NCI-H69 (cell line): Measurements from ENCODE around the gene SLC26A8.
"Not testable (repeated sequence)": the region's sequence is repeated elsewhere in the genome, so short reads cannot be mapped to it uniquely, and the experiment has no call there.

Experiments
- DNase-seq: peaks from one replicate; lab custom pipeline; 2025; lab: John Stamatoyannopoulos, UW

SLC26A8 gene

GRCh38 chr6:35911871-35912653 lies 112.4 kb downstream of the SLC26A8 start:
- DNase-seq = no peak

DNA sequence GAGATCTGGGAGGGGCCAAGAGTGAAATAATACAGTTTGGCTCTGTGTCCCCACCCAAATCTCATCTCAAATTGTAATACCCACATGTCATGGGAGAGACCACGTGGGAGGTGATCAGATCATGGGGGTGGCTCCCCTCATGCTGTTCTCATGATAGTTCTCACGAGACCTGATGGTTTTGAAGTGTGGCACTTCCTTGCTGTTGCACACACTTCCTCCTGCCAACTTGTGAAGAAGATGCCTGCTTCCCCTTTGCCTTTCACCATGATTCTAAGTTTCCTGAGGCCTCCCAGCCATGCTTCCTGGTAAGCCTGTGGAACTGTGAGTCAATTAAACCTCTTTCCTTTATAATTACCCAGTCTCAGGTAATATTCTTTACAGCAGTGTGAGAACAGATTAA lies 114.9 kb downstream of the SLC26A8 start:
- not testable (repeated sequence) for DNase-seq

DNA sequence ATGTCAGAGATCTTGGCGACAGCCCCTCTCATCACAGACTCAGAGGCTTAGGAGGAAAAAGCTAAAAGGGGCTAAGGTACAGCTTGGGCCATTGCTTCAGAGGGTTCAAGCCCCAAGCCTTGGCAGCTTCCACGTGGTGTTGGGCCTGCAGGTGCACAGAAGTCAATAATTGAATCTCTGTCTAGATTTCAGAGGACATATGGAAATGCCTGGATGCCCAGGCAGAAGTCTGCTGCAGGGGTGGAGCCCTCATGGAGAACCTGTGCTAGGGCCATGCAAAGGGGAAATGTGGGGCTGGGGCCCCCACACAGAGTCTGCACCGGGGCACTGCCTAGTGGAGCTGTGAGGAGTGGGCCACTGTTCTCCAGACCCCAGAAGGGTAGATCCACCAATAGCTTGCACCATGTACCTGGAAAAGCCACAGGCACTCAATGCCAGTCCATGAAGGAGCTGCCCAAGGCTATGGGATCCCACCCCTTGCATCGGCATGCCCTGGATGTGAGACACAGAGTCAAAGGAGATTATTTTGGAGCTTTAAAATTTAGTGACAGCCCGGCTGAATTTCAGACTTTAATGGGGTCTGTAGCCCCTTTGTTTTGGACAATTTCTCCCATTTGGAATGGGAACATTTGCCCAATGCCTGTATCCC lies 115.6 kb downstream of the SLC26A8 start:
- DNase-seq = not testable (repeated sequence)

DNA sequence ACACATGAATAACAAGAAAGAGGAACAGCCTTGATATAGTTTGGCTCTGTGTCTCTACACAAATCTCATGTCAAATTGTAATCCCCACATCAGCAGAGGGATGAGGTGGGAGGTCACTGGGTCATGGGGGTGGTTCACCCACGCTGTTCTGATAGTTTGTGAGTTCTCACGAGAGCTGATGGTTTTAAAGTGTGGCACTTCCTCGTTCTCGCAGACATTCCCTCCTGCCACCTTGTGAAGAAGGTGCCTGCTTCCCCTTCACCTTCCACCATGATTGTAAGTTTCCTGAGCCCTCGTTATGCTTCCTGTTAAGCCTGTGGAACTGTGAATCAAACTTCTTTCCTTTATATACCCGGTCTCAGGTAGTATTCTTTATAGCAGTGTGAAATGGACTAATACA lies 116.7 kb downstream of the SLC26A8 start:
- DNase-seq = no peak

- DNase-seq = no peak
Observed at GRCh38 chr6:35906499-35906846, 118.0 kb downstream of the SLC26A8 start.

- DNase-seq = no peak
Observed at GRCh38 chr6:35905841-35906498, 118.5 kb downstream of the SLC26A8 start.

GRCh38 chr6:35905141-35905785 lies 119.2 kb downstream of the SLC26A8 start:
- no peak for DNase-seq

- DNase-seq = no peak
Observed at GRCh38 chr6:35903679-35904078, 120.8 kb downstream of the SLC26A8 start.

DNA sequence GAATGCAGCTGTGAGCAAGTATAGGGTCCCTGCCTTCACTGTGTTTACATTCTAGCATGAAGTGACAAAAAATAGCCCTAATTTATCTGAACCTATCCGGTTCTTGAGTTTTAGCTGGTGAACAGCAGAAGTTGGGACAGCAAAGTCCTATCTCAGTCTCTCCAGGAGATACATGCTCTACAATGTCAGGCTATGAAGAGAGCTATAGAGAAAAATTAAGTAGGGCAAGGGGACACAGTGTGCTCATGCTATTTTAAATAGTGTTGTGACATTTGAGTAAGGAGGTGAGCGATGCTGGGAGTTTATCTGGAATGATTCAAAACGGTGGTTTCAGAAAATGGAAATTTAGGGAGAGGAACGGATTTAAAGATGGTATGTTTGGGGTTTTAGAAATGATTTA lies 124.0 kb downstream of the SLC26A8 start:
- DNase-seq = no peak

GRCh38 chr6:35898003-35898402 lies 126.4 kb downstream of the SLC26A8 start:
- DNase-seq = no peak

GRCh38 chr6:35897486-35897885 lies 127.0 kb downstream of the SLC26A8 start:
- DNase-seq = no peak

DNA sequence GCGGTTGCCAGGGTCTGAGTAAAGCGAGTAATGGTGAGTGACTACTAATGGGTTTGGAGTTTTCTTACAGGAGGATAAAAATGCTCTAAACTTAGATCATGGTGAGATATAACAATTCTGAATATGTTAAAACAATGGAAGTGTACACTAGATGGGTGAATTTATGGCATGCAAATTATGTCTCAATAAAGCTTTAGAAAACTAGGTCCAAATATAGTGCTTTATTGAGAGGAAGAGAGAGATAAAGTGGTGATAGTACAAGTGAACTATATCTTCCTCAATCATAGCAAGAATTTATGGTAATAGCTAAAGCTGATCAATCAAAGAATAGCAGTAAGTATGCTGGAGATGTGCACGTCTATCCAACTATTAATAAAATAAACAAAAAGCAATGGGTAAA lies 127.4 kb downstream of the SLC26A8 start:
- DNase-seq = no peak

DNA sequence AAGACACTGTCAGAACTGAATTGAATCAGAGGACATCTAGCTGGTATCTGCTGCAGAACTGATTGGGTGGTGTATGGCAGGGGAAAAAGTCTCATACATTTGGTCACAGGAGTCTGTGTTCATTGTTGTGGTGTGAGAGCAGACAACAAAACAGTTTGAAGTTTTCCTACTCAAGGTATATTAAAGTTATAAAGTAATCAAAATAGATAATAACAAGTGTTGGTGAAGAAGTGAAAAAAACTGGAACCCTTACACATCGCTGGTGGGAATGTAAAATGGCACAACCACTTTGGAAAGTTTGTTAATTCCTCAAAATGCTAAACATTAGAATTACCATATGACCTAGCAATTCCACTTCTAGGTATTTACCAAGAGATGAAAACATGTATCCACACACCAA lies 128.2 kb downstream of the SLC26A8 start:
- no peak for DNase-seq

GRCh38 chr6:35895560-35895959 lies 128.9 kb downstream of the SLC26A8 start:
- no peak for DNase-seq

DNA sequence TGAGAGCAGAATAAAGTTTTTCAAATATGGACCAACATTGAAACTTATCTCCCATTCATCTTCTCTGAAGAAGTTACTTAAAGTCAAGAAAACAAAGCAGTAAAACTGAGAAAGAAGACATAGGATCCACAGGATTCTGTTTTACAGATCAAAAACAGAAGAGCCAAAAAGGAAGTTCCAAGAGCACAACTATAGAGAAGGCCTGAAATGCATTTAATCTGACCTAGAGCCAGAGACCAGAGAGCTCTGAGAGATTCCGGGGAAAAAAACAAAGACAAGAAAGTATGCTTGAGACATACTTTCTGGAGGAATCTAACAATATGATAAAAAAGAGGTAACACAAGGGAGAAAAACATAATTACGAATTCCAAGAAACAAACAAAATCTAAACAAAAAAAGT lies 129.7 kb downstream of the SLC26A8 start:
- no peak for DNase-seq
